ENCODE results near the gene LRRC31.
A peak's percentile ranks its signal among the peaks of the same experiment; 100 is the strongest.

Gene LRRC31

GRCh38 chr3:169815590-169816150, 54.1 kb downstream of the LRRC31 start:
- Histone ChIP-seq H3K36me3 (ENCODE audit: insufficient read depth) (no peaks in the 10 kb centered on the region), H3K79me2 (ENCODE audit: insufficient read depth, low read depth) (no peaks in the 10 kb centered on the region), H3K27ac (no peak overlapping the region), H3K4me1 (ENCODE audit: low read depth, poor library complexity, severe bottlenecking) (peaks cover 12% of the 10 kb centered on the region), H4K20me1 (ENCODE audit: insufficient read depth) (no peaks in the 10 kb centered on the region), H3K9ac (no peak overlapping the region), H3K4me2 (no peak overlapping the region), H3K27me3 (ENCODE audit: insufficient read depth, low read depth) (no peaks in the 10 kb centered on the region), H3K4me3 (IDR thresholded peaks at IDR 0.05; ENCODE audit: insufficient read depth, low read depth, low read length) (no peak overlapping the region), H2AFZ (ENCODE audit: low read depth) (no peak overlapping the region)
- TF ChIP-seq CTCF (conservative IDR thresholded peaks at IDR 0.05; ENCODE audit: low read depth, low read length) = no peak

- peak; percentile 79 for TF ChIP-seq CTCF (conservative IDR thresholded peaks at IDR 0.05; ENCODE audit: low read depth, low read length)
- Histone ChIP-seq H3K4me2 (peak overlapping the region; percentile 82), H3K4me3 (IDR thresholded peaks at IDR 0.05; ENCODE audit: insufficient read depth, low read depth, low read length) (peak overlapping the region; percentile 73), H2AFZ (ENCODE audit: low read depth) (peak overlapping the region; percentile 94), H3K27me3 (ENCODE audit: insufficient read depth, low read depth) (no peaks in the 10 kb centered on the region), H3K4me1 (ENCODE audit: low read depth, poor library complexity, severe bottlenecking) (peaks cover 12% of the 10 kb centered on the region), H3K9ac (peak overlapping the region; percentile 39; the same call in 1 of the 2 replicates), H3K36me3 (ENCODE audit: insufficient read depth) (no peaks in the 10 kb centered on the region), H4K20me1 (ENCODE audit: insufficient read depth) (no peaks in the 10 kb centered on the region), H3K79me2 (ENCODE audit: insufficient read depth, low read depth) (no peaks in the 10 kb centered on the region), H3K27ac (no peak overlapping the region)
These were observed 55.8 kb downstream of the LRRC31 start for GRCh38 chr3:169813757-169814517.

GRCh38 chr3:169813278-169813677, 56.5 kb downstream of the LRRC31 start:
- H3K79me2 ChIP-seq (ENCODE audit: insufficient read depth, low read depth) = no peaks in the 10 kb centered on the region
- no peaks in the 10 kb centered on the region for H3K36me3 ChIP-seq (ENCODE audit: insufficient read depth)
- H2AFZ ChIP-seq (ENCODE audit: low read depth) = peak overlapping the region; percentile 94
- H3K27ac ChIP-seq = peak overlapping the region; percentile 36; the same call in 1 of the 2 replicates
- H3K4me2 ChIP-seq = peak overlapping the region; percentile 82
- no peaks in the 10 kb centered on the region for H3K27me3 ChIP-seq (ENCODE audit: insufficient read depth, low read depth)
- no peaks in the 10 kb centered on the region for H4K20me1 ChIP-seq (ENCODE audit: insufficient read depth)
- H3K9ac ChIP-seq = peak overlapping the region; percentile 39; the same call in 1 of the 2 replicates
- TF ChIP-seq CTCF (conservative IDR thresholded peaks at IDR 0.05; ENCODE audit: low read depth, low read length) = no peak
- H3K4me1 ChIP-seq (ENCODE audit: low read depth, poor library complexity, severe bottlenecking) = peaks cover 12% of the 10 kb centered on the region
- peak overlapping the region; percentile 73 for H3K4me3 ChIP-seq (IDR thresholded peaks at IDR 0.05; ENCODE audit: insufficient read depth, low read depth, low read length)

- H2AFZ ChIP-seq (ENCODE audit: low read depth) = peak within 1 kb of the TSS; percentile 94
- peak within 1 kb of the TSS; percentile 82 for H3K4me2 ChIP-seq
- no peaks in the 10 kb centered on the region for H3K79me2 ChIP-seq (ENCODE audit: insufficient read depth, low read depth)
- H3K36me3 ChIP-seq (ENCODE audit: insufficient read depth) = no peaks in the 10 kb centered on the region
- no peak for TF ChIP-seq CTCF (conservative IDR thresholded peaks at IDR 0.05; ENCODE audit: low read depth, low read length)
- peaks cover 12% of the 10 kb centered on the region for H3K4me1 ChIP-seq (ENCODE audit: low read depth, poor library complexity, severe bottlenecking)
- peak within 1 kb of the TSS; percentile 39 for H3K9ac ChIP-seq
- peak within 1 kb of the TSS; percentile 73 for H3K4me3 ChIP-seq (IDR thresholded peaks at IDR 0.05; ENCODE audit: insufficient read depth, low read depth, low read length)
- peak within 1 kb of the TSS; percentile 36; the same call in 1 of the 2 replicates for H3K27ac ChIP-seq
- no peaks in the 10 kb centered on the region for H3K27me3 ChIP-seq (ENCODE audit: insufficient read depth, low read depth)
- no peaks in the 10 kb centered on the region for H4K20me1 ChIP-seq (ENCODE audit: insufficient read depth)
These were observed 57.2 kb downstream of the LRRC31 start, which contains the start of the genes LRRC34 and LRRIQ4 for GRCh38 chr3:169812332-169813235. LRRC34 (minus strand) TSS chr3:169812904; CDS start chr3:169812548, 356 bp downstream. LRRIQ4 (plus strand) TSS chr3:169812870; CDS start chr3:169821922, 9,052 bp downstream.

Measured in KMS-11 (cell line).